KMS-11 (cell line): Measurements from ENCODE around the gene AKT1S1.

Experiments used
- H2AFZ ChIP-seq: fragments of 200-600 bp; sonication (generic); 2 replicates; pipeline ENCODE4 v1.6.1; 2016; ENCODE audit warnings: antibody characterized with exemption, mixed run types, low read depth
- H3K27ac ChIP-seq: fragments of 200-600 bp; sonication (generic); 2 replicates; pipeline ENCODE4 v1.6.1; 2016; ENCODE audit warnings: mild to moderate bottlenecking, mixed run types
- H3K27me3 ChIP-seq: fragments of 200-600 bp; sonication (generic); 2 replicates; pipeline ENCODE4 v1.6.1; 2017; ENCODE audit warnings: mild to moderate bottlenecking, low read depth, mixed run types, moderate library complexity; ENCODE audit not compliant: insufficient read depth
- H3K36me3 ChIP-seq: fragments of 200-600 bp; sonication (generic); 2 replicates; pipeline ENCODE4 v1.6.1; 2017; ENCODE audit warnings: mild to moderate bottlenecking, mixed run types; ENCODE audit not compliant: insufficient read depth
- H3K4me1 ChIP-seq: fragments of 200-600 bp; sonication (generic); 2 replicates; pipeline ENCODE4 v1.6.1; 2016; ENCODE audit warnings: mild to moderate bottlenecking, low read depth, mixed run types; ENCODE audit not compliant: poor library complexity, severe bottlenecking
- H3K4me2 ChIP-seq: fragments of 200-600 bp; sonication (generic); 2 replicates; pipeline ENCODE4 v1.7.0; 2016; ENCODE audit warnings: mild to moderate bottlenecking, mixed run types
- H3K4me3 ChIP-seq: fragments of 200-600 bp; sonication (generic); IDR thresholded peaks from 2 replicates; pipeline ENCODE4 v1.6.1; 2017; ENCODE audit warnings: low read depth, low read length, mixed read lengths; ENCODE audit not compliant: insufficient read depth
- H3K79me2 ChIP-seq: fragments of 200-600 bp; sonication (generic); 2 replicates; pipeline ENCODE4 v1.6.1; 2016; ENCODE audit warnings: low read depth, mixed run types; ENCODE audit not compliant: insufficient read depth
- H3K9ac ChIP-seq: fragments of 200-600 bp; sonication (generic); 2 replicates; pipeline ENCODE4 v1.6.1; 2016; ENCODE audit warnings: mild to moderate bottlenecking, mixed run types
- H4K20me1 ChIP-seq: fragments of 200-600 bp; sonication (generic); 2 replicates; pipeline ENCODE4 v1.6.1; 2016; ENCODE audit warnings: mild to moderate bottlenecking, mixed run types; ENCODE audit not compliant: insufficient read depth
- TF ChIP-seq, protein P1 (sequence below): fragments of 200-600 bp; sonication (generic); conservative IDR thresholded peaks from 2 replicates; pipeline ENCODE4 v1.6.1; 2017; ENCODE audit warnings: low read depth, mild to moderate bottlenecking, antibody characterized with exemption, low read length, moderate library complexity, mixed read lengths

Gene AKT1S1

DNA sequence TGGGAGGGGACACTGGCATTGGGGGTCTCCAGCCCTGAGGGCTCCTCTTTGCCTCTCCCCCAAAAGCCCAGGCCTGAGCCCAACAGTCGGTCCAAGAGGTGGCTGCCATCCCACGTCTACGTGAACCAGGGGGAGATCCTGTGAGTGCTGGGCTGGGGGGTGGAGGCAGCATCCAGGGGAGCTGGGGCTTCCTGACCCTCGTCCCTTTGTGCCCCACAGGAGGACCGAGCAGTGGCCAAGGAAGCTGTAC lies 19.4 kb downstream of the AKT1S1 start:
- H3K27me3 ChIP-seq = no peaks in the 10 kb centered on the region
- H2AFZ ChIP-seq = no peak overlapping the region
- H3K4me2 ChIP-seq = no peak overlapping the region
- peaks cover 18% of the 10 kb centered on the region; the same call in 1 of the 2 replicates for H3K79me2 ChIP-seq
- no peak overlapping the region for H3K4me3 ChIP-seq
- H3K27ac ChIP-seq = no peak overlapping the region
- peaks cover 2% of the 10 kb centered on the region for H3K4me1 ChIP-seq
- TF ChIP-seq, protein P1, sequence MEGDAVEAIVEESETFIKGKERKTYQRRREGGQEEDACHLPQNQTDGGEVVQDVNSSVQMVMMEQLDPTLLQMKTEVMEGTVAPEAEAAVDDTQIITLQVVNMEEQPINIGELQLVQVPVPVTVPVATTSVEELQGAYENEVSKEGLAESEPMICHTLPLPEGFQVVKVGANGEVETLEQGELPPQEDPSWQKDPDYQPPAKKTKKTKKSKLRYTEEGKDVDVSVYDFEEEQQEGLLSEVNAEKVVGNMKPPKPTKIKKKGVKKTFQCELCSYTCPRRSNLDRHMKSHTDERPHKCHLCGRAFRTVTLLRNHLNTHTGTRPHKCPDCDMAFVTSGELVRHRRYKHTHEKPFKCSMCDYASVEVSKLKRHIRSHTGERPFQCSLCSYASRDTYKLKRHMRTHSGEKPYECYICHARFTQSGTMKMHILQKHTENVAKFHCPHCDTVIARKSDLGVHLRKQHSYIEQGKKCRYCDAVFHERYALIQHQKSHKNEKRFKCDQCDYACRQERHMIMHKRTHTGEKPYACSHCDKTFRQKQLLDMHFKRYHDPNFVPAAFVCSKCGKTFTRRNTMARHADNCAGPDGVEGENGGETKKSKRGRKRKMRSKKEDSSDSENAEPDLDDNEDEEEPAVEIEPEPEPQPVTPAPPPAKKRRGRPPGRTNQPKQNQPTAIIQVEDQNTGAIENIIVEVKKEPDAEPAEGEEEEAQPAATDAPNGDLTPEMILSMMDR = no peak
- H3K36me3 ChIP-seq = no peaks in the 10 kb centered on the region
- H4K20me1 ChIP-seq = no peaks in the 10 kb centered on the region
- no peak overlapping the region for H3K9ac ChIP-seq

DNA sequence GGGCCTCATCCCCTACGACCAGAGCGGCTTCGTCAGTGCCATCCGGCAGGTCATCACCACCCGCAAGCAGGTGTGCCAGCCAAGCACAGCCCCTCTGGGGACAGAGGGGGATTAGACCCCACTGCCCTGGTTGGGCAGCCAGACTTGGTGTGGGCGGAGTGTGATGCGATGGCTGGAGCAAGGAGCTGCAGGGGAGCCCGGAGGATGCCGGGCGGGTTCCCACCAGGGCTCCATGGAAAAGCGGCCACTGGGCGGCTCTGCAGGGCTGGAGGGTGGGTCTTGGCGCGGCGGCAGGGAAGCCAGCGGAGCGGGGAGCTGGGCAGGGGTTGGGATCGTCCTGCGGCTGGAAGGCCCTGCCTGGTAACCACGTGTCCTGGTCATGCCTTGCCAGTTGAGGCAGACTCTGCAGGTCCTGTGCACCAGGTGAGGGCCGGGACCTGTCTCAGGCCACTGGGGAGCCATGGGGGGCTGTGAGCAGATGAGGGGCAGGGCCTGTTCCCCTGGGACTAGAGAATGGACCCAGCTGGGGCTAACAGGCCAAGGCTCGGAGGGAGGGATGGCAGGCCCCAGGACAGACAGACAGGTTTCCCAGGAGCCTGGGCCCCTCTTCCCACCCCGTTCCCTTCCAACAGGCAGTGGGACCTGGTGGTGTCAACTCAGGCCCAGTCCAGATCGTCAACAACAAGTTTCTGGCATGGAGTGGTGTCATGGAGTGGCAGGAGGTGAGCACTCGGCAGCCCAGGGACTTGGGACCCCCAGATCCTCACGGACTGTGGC lies 19.9 kb downstream of the AKT1S1 start:
- Histone ChIP-seq H3K4me1 (peaks cover 7% of the 10 kb centered on the region), H2AFZ (no peak overlapping the region), H3K27ac (no peak overlapping the region), H3K4me3 (no peak overlapping the region), H4K20me1 (no peaks in the 10 kb centered on the region), H3K36me3 (no peaks in the 10 kb centered on the region), H3K9ac (no peak overlapping the region), H3K79me2 (peaks cover 23% of the 10 kb centered on the region), H3K27me3 (no peaks in the 10 kb centered on the region), H3K4me2 (no peak overlapping the region)
- TF ChIP-seq, protein P1 = no peak

DNA sequence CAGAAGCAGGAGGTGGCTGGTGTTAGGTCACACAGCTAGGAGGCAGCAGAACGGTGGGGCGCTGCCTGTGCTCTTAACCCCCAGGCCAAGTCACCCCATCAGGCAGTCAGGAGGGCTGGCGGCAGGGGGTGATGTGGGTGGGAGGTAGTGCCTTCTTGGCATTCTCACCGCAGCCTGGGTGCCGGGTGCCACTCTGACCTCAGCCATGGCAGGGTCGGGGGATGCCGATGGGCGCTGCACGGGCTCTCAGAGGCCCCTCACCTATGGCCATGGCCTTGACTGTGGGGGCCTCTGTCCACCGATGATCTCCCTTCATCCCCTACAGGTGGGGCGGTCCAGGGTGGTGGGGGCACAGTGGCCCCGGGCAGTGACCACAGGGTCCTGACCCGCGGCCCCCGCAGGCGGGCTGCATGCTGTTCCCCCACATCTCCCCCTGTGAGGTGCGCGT lies 20.6 kb downstream of the AKT1S1 start:
- H2AFZ ChIP-seq = no peak overlapping the region
- no peaks in the 10 kb centered on the region for H4K20me1 ChIP-seq
- H3K4me2 ChIP-seq = no peak overlapping the region
- H3K79me2 ChIP-seq = peaks cover 29% of the 10 kb centered on the region
- no peak overlapping the region for H3K4me3 ChIP-seq
- no peak overlapping the region for H3K9ac ChIP-seq
- H3K27ac ChIP-seq = no peak overlapping the region
- TF ChIP-seq, protein P1 = no peak
- H3K27me3 ChIP-seq = no peaks in the 10 kb centered on the region
- no peaks in the 10 kb centered on the region for H3K36me3 ChIP-seq
- peaks cover 11% of the 10 kb centered on the region for H3K4me1 ChIP-seq

DNA sequence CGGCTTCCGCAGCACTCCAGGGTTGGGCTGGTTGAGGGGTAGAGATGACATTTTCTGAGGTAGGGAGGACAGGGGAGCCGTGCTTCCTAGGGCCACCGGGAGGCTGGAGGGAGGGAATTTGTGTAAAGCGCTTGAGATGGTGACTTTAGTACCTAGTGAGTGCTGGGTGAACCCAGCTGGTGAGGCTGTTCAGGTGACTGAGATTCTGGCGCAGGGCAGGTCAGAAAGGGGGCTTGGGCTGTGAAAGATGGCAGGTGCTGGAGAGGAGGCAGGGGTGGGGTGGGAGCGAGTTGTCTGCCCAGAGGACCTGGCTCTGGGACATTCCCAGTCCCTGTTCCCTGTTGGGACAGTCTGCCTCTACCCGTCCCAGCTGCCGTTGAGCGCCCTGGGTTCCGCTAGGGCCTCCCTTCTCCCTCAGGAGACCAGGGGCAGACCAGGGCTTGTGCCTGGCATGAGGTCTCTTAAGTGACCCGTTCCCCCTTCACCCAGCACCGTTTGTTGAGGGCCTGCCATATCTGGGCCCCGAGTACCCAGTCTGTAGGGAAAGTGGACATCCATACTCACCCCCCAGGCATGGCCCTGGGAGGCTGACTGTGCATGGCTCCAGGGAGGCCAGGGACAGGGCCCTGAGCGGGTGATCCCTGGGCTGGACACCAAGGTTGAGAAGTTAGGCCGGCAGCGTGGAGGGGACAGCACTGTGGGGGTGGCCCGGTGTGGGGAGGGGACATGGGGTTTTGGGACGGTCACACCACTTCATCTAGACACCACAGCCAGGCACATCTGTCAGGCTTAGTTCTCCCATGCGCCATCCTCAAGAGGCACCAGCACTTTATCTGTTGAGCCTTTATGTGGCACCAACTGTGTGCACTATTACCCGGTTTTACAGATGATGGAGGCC lies 21.2 kb downstream of the AKT1S1 start:
- Histone ChIP-seq H4K20me1 (no peaks in the 10 kb centered on the region), H3K27me3 (no peaks in the 10 kb centered on the region), H3K4me2 (no peak overlapping the region), H3K27ac (no peak overlapping the region), H3K4me1 (peaks cover 11% of the 10 kb centered on the region), H2AFZ (no peak overlapping the region), H3K4me3 (no peak overlapping the region), H3K9ac (no peak overlapping the region), H3K79me2 (peaks cover 29% of the 10 kb centered on the region), H3K36me3 (no peaks in the 10 kb centered on the region)
- TF ChIP-seq, protein P1 = no peak
